H1 (cell line): ENCODE results near the gene DLX4. TPM values are rescaled to one million over a fixed set of nuclear protein-coding genes. Genes with fewer than 3 reads are reported as not detected.
A peak's percentile ranks its signal among the peaks of the same experiment; 100 is the strongest.

Experiments used
- CTCF ChIA-PET: fragments of 300-600 bp; sonication (Branson Sonifier 250); formaldehyde crosslinking; loops from one replicate; lab custom pipeline; 2021; ENCODE audit not compliant: partially characterized antibody; lab: Charles Lee
- POLR2A ChIA-PET: fragments of 300-600 bp; sonication (Branson Sonifier 250); formaldehyde crosslinking; loops from one replicate; lab custom pipeline; 2021; ENCODE audit warnings: inconsistent platforms; ENCODE audit not compliant: partially characterized antibody; lab: Charles Lee
- DNase-seq, 2 experiments: peaks; one replicate each; pipeline versions ENCODE4 v3.0.0 to v3.0.0-alpha.2; 2010 to 2022; ENCODE audit warnings: low spot score in 2 of 2, low read depth in 1 of 2, mixed read lengths in 1 of 2
- FAIRE-seq: peaks from 2 replicates; lab custom pipeline; 2011; peaks lifted over from hg19 to GRCh38; lab: Jason Lieb, UNC
- H2AFZ ChIP-seq: 2 replicates; pipeline ENCODE4 v1.8.1; 2012; ENCODE audit warnings: low read length, inconsistent platforms
- H2AK5ac ChIP-seq: 2 replicates; pipeline ENCODE4 v1.6.1; 2013; ENCODE audit warnings: low read depth, low read length
- H2BK120ac ChIP-seq: replicated peaks from 2 replicates; pipeline ENCODE3; 2013; ENCODE audit warnings: low read depth, low read length, inconsistent platforms
- H2BK12ac ChIP-seq: 2 replicates; pipeline ENCODE4 v1.6.1; 2013; ENCODE audit warnings: low read depth, low read length
- H2BK15ac ChIP-seq: 2 replicates; pipeline ENCODE4 v1.6.1; 2013; ENCODE audit warnings: low read length
- H2BK20ac ChIP-seq: 2 replicates; pipeline ENCODE4 v1.6.1; 2013; ENCODE audit warnings: low read length
- H2BK5ac ChIP-seq: 2 replicates; pipeline ENCODE4 v1.6.1; 2013; ENCODE audit warnings: low read depth, low read length
- H3K14ac ChIP-seq: 2 replicates; pipeline ENCODE4 v1.6.1; 2013; ENCODE audit warnings: inconsistent platforms; ENCODE audit not compliant: insufficient read length
- H3K18ac ChIP-seq: 2 replicates; pipeline ENCODE4 v1.6.1; 2013; ENCODE audit warnings: low read length; ENCODE audit errors: extremely low read depth
- H3K23ac ChIP-seq: 2 replicates; pipeline ENCODE4 v1.6.1; 2013; ENCODE audit warnings: inconsistent platforms; ENCODE audit not compliant: insufficient read length
- H3K23me2 ChIP-seq: 2 replicates; pipeline ENCODE4 v1.6.1; 2013; ENCODE audit warnings: low read depth, low read length
- H3K27ac ChIP-seq: 2 replicates; pipeline ENCODE4 v1.6.1; 2011; ENCODE audit warnings: low read depth, low read length, inconsistent platforms
- H3K27me3 ChIP-seq, 4 experiments: replicated peaks in 1 of 4; 1 replicate in 1 of 4; 2 replicates in 3 of 4; pipeline versions ENCODE4 v1.6.1 to v1.8.1; 2011 to 2013; ENCODE audit warnings: low read length in 3 of 4, mild to moderate bottlenecking in 3 of 4, inconsistent platforms in 2 of 4, mixed read lengths in 2 of 4, moderate library complexity in 1 of 4; ENCODE audit not compliant: control insufficient read depth in 3 of 4, insufficient read depth in 3 of 4; ENCODE audit errors: extremely low read depth in 1 of 4
- H3K36me3 ChIP-seq, 4 experiments: 2 replicates each; pipeline versions ENCODE4 v1.6.1 to v1.8.1; 2011 to 2013; ENCODE audit warnings: mild to moderate bottlenecking in 4 of 4, low read length in 3 of 4, moderate library complexity in 2 of 4, control low read depth in 1 of 4, inconsistent platforms in 1 of 4; ENCODE audit not compliant: insufficient read depth in 4 of 4, control insufficient read depth in 2 of 4
- H3K4ac ChIP-seq: replicated peaks from 2 replicates; pipeline ENCODE3; 2013; ENCODE audit warnings: low read length, low read depth, mixed read lengths, inconsistent platforms; ENCODE audit not compliant: insufficient read length
- H3K4me1 ChIP-seq, 4 experiments: replicated peaks in 1 of 4; 1 replicate in 1 of 4; 2 replicates in 3 of 4; pipeline versions ENCODE4 v1.6.1 to v1.8.1; 2011 to 2013; ENCODE audit warnings: low read length in 3 of 4, inconsistent platforms in 2 of 4, mixed read lengths in 1 of 4; ENCODE audit not compliant: insufficient read depth in 4 of 4, control insufficient read depth in 3 of 4
- H3K4me2 ChIP-seq, 2 experiments: 2 replicates each; pipeline versions ENCODE4 v1.6.1 to v1.8.1; 2011 to 2013; ENCODE audit warnings: low read depth in 2 of 2, low read length in 2 of 2, control low read depth in 1 of 2, inconsistent platforms in 1 of 2, mild to moderate bottlenecking in 1 of 2; ENCODE audit not compliant: insufficient read depth in 1 of 2
- H3K4me3 ChIP-seq, 4 experiments: fragments of 200-600, 300-600 bp in 1 of 4; sonication (generic), shearing (Covaris generic), sonication (Bioruptor Twin) in 1 of 4; 2 replicates each; pipeline versions ENCODE4 v1.5.1 to v1.8.1; 2011 to 2016; ENCODE audit warnings: low read length in 4 of 4, low read depth in 3 of 4, control low read depth in 2 of 4, inconsistent platforms in 2 of 4, mild to moderate bottlenecking in 2 of 4, mixed read lengths in 1 of 4, moderate library complexity in 1 of 4; ENCODE audit not compliant: insufficient read depth in 2 of 4; ENCODE audit errors: extremely low read depth in 1 of 4
- H3K56ac ChIP-seq: replicated peaks from 2 replicates; pipeline ENCODE3; 2013; ENCODE audit warnings: low read depth, mild to moderate bottlenecking, mixed read lengths, low read length, inconsistent platforms; ENCODE audit not compliant: insufficient read length
- H3K79me1 ChIP-seq: 2 replicates; pipeline ENCODE4 v1.6.1; 2013; ENCODE audit warnings: low read depth, low read length, control low read depth
- H3K79me2 ChIP-seq, 2 experiments: 2 replicates each; pipeline versions ENCODE4 v1.6.1 to v1.8.1; 2012 to 2013; ENCODE audit warnings: low read length in 2 of 2, mild to moderate bottlenecking in 2 of 2, inconsistent platforms in 1 of 2; ENCODE audit not compliant: insufficient read depth in 2 of 2, control insufficient read depth in 1 of 2
- H3K9ac ChIP-seq, 4 experiments: replicated peaks in 1 of 4; 1 replicate in 1 of 4; 2 replicates in 3 of 4; pipeline versions ENCODE4 v1.6.1 to v1.8.1; 2011 to 2013; ENCODE audit warnings: low read depth in 3 of 4, low read length in 3 of 4, control low read depth in 2 of 4, mild to moderate bottlenecking in 2 of 4, moderate library complexity in 2 of 4, inconsistent platforms in 1 of 4; ENCODE audit errors: extremely low read depth in 1 of 4
- H3K9me3 ChIP-seq, 2 experiments: 2 replicates each; pipeline versions ENCODE4 v1.6.1 to v1.8.1; 2012 to 2013; ENCODE audit warnings: mild to moderate bottlenecking in 2 of 2, moderate library complexity in 2 of 2, control low read depth in 1 of 2, inconsistent platforms in 1 of 2, low read depth in 1 of 2, low read length in 1 of 2, mixed read lengths in 1 of 2; ENCODE audit not compliant: insufficient read depth in 2 of 2
- H4K20me1 ChIP-seq, 2 experiments: replicated peaks in 1 of 2; 2 replicates each; pipeline versions ENCODE3 to v1.8.1; 2011 to 2013; ENCODE audit warnings: inconsistent platforms in 2 of 2, low read length in 2 of 2, mild to moderate bottlenecking in 1 of 2; ENCODE audit not compliant: insufficient read depth in 2 of 2, control insufficient read depth in 1 of 2
- H4K5ac ChIP-seq: 2 replicates; pipeline ENCODE4 v1.6.1; 2013; ENCODE audit warnings: low read length, low read depth, mixed read lengths, inconsistent platforms; ENCODE audit not compliant: insufficient read length
- H4K8ac ChIP-seq: 2 replicates; pipeline ENCODE4 v1.8.0; 2013; ENCODE audit warnings: mild to moderate bottlenecking, moderate library complexity, low read length, inconsistent platforms; ENCODE audit not compliant: insufficient read depth; ENCODE audit errors: extremely low read depth
- H4K91ac ChIP-seq: replicated peaks from 2 replicates; pipeline ENCODE3; 2013; ENCODE audit warnings: low read length, mixed read lengths, inconsistent platforms; ENCODE audit not compliant: insufficient read length
- BCL11A ChIP-seq, 2 experiments: IDR thresholded peaks; one replicate each; pipeline ENCODE4 v1.6.1; 2011; ENCODE audit warnings: low read depth in 2 of 2, low read length in 2 of 2, mild to moderate bottlenecking in 2 of 2
- CBX8 ChIP-seq: fragments of 300-800, 300-1000 bp; sonication (generic); IDR thresholded peaks from 2 replicates; pipeline ENCODE4 v1.7.1; 2016; ENCODE audit warnings: low read depth, low read length, borderline replicate concordance
- EZH2 ChIP-seq: fragments of 200-600 bp; sonication (generic); IDR thresholded peaks from 2 replicates; pipeline ENCODE4 v1.7.1; 2012; ENCODE audit warnings: low read depth, mild to moderate bottlenecking, moderate library complexity, low read length, inconsistent platforms; ENCODE audit not compliant: severe bottlenecking
- GTF2F1 ChIP-seq: IDR thresholded peaks from 2 replicates; pipeline ENCODE4 v1.6.1; 2012; ENCODE audit warnings: low read depth, low read length, improper control_type of control experiment, borderline replicate concordance
- MAFK ChIP-seq: IDR thresholded peaks from 2 replicates; pipeline ENCODE4 v1.6.1; 2012; ENCODE audit warnings: low read depth, mild to moderate bottlenecking, improper control_type of control experiment, low read length
- RNF2 ChIP-seq: fragments of 200-900, 300-1000 bp; sonication (generic); IDR thresholded peaks from 2 replicates; pipeline ENCODE4 v1.7.1; 2016; ENCODE audit warnings: borderline replicate concordance, low read depth, mild to moderate bottlenecking, antibody characterized with exemption, low read length; ENCODE audit not compliant: poor library complexity, severe bottlenecking; ENCODE audit errors: missing control alignments
- SUZ12 ChIP-seq: fragments of 200-600 bp; sonication (generic); IDR thresholded peaks from 2 replicates; pipeline ENCODE4 v1.6.1; 2012; ENCODE audit warnings: mild to moderate bottlenecking, inconsistent platforms, low read length, moderate library complexity, mixed read lengths
- TCF12 ChIP-seq: IDR thresholded peaks from 2 replicates; pipeline ENCODE4 v1.6.1; 2011; ENCODE audit warnings: low read depth, mild to moderate bottlenecking, low read length
- YY1 ChIP-seq: IDR thresholded peaks from 2 replicates; pipeline ENCODE4 v1.6.1; 2011; ENCODE audit warnings: low read depth, mild to moderate bottlenecking, low read length
- WGBS, 2 experiments: shearing (Covaris generic) in 1 of 2; methylation state at CpG; one replicate each; pipeline versions ENCODE4 v1.1.6 to v1.1.7; 2013 to 2015; ENCODE audit warnings: low lambda C conversion rate in 2 of 2, mixed read lengths in 2 of 2, inconsistent platforms in 1 of 2, low coverage in 1 of 2, missing lambda C conversion rate in 1 of 2; ENCODE audit not compliant: insufficient replicate concordance in 2 of 2, insufficient coverage in 1 of 2, insufficient read length in 1 of 2; ENCODE audit errors: extremely low coverage in 1 of 2, missing lambda C conversion rate in 1 of 2; 5-methylcytosine and 5-hydroxymethylcytosine counted together
- polyA plus RNA-seq, 7 experiments: library from polyadenylated mRNA; depleted of rRNA in 3 of 7; stranded (reverse) in 5 of 7; unstranded in 2 of 7; fragments of >200 nt in 5 of 7; fragments of 200-250 nt in 2 of 7; gene quantifications; 1 replicate in 5 of 7; 2 replicates in 1 of 7; 4 replicates in 1 of 7; pipeline versions ENCODE4 v1.2.1 to v1.2.3, GENCODE V29; 2011 to 2013; ENCODE audit warnings: missing spikeins in 2 of 7, mixed read lengths in 2 of 7
- total RNA-seq: library from RNA; stranded (reverse); fragmentation: NEBNext Ultra II Directional; extraction: Animal tissue kit (Norgen Biotek cat#: 25700); gene quantifications from 2 replicates; pipeline ENCODE4 v1.2.1, GENCODE V29; 2021
- TF ChIP-seq, protein P1 (sequence below): IDR thresholded peaks from 2 replicates; pipeline ENCODE4 v1.6.1; 2012; ENCODE audit warnings: inconsistent platforms

The DLX4 gene
- total and polyA plus RNA-seq, 2 of the 8 experiments (the other 6 are each of a cell fraction or from before 2014, with no cell fraction given): 0.67 to 0.80 TPM

GRCh38 chr17:49964303-49964768 is 4.7 kb upstream of the DLX4 start:
- Histone ChIP-seq H3K4me1 (peaks cover 0 to 29% (median 19%) of the 10 kb centered on the region in 4 experiments; a peak in 6 of 7 replicates), H3K9me3 (no peaks in the 10 kb centered on the region), H2AK5ac (no peak overlapping the region), H3K27ac (no peak overlapping the region), H4K91ac (no peak overlapping the region), H4K20me1 (peaks cover 5 to 21% of the 10 kb centered on the region in 2 experiments), H4K8ac (no peak overlapping the region), H3K23me2 (peaks cover 13% of the 10 kb centered on the region), H3K79me1 (no peaks in the 10 kb centered on the region), H3K4me2 (peak overlapping the region; percentile 69 to 72), H3K4me3 (peak overlapping the region; percentile 8 to 54 (median 26); a peak in 5 of 8 replicates), H2AFZ (no peak overlapping the region), H2BK5ac (no peak overlapping the region), H3K27me3 (peaks cover 62 to 79% (median 75%) of the 10 kb centered on the region in 4 experiments), H3K9ac (no peak overlapping the region), H2BK12ac (no peak overlapping the region), H2BK20ac (no peak overlapping the region), H3K4ac (no peak overlapping the region), H3K79me2 (no peaks in the 10 kb centered on the region), H3K36me3 (no peaks in the 10 kb centered on the region), H2BK120ac (no peak overlapping the region), H3K23ac (no peak overlapping the region), H3K56ac (no peak overlapping the region), H3K14ac (no peak overlapping the region), H3K18ac (no peak overlapping the region), H4K5ac (no peak overlapping the region), H2BK15ac (no peak overlapping the region)
- ChIA-PET CTCF (interaction anchor here (1.1 to 16.9 kb wide), 9 partner anchors 9 to 103 kb away, joined by 3 to 275 read pairs (median 8); partner anchors contain the start of gene DLX3), POLR2A (interaction anchor here (0.8 to 3.0 kb wide), 10 partner anchors 9 to 91 kb away, joined by 3 to 18 read pairs (median 6); partner anchors contain the start of genes DLX3 and ITGA3)
- FAIRE-seq (no peak), DNase-seq (no peak)
- TF ChIP-seq YY1: no peak
- TF ChIP-seq GTF2F1: no peak
- peak; percentile 97 for TF ChIP-seq RNF2
- peak; percentile 63; the same call in 1 of the 2 replicates for TF ChIP-seq SUZ12
- TF ChIP-seq, protein P1, sequence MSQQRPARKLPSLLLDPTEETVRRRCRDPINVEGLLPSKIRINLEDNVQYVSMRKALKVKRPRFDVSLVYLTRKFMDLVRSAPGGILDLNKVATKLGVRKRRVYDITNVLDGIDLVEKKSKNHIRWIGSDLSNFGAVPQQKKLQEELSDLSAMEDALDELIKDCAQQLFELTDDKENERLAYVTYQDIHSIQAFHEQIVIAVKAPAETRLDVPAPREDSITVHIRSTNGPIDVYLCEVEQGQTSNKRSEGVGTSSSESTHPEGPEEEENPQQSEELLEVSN: no peak
- TF ChIP-seq MAFK: no peak
- no peak for TF ChIP-seq BCL11A (IDR thresholded peaks at IDR 0.05; ENCODE audit: low read depth in 2 of 2, low read length in 2 of 2)
- peak; percentile 82; the same call in 1 of the 2 replicates for TF ChIP-seq CBX8
- peak; percentile 81 for TF ChIP-seq EZH2
- 0 out of 2 replicates have a peak, but pooled peaks have one; percentile 3 for TF ChIP-seq TCF12
- WGBS, 2 experiments: 4% methylated on average over 16 of the region's 18 CpGs; no CpG with 5 or more reads in 1 of the 2 experiments
